Activated CD8-positive, alpha-beta T cell treated with anti-CD3 and anti-CD28 coated beads for 36 hours (primary cell): ENCODE data around the gene TNS1. TPM values are rescaled to one million over a fixed set of nuclear protein-coding genes. Genes with fewer than 3 reads are reported as not detected.

Experiments
- ATAC-seq: fragments of 200-7000 bp; cut with Tn5 transposase; one replicate; pipeline ENCODE4 v1.10.0; 2021; ENCODE audit warnings: mild to moderate bottlenecking, moderate library complexity
- CTCF ChIA-PET: fragments of 350-600 bp; sonication (Branson Sonifier 250); formaldehyde crosslinking; loops from one replicate; lab custom pipeline; 2021; ENCODE audit warnings: antibody characterized with exemption; lab: Charles Lee
- POLR2A ChIA-PET: fragments of 350-600 bp; sonication (Branson Sonifier 250); formaldehyde crosslinking; loops from one replicate; lab custom pipeline; 2021; ENCODE audit warnings: antibody characterized with exemption; lab: Charles Lee
- DNase-seq: peaks from one replicate; pipeline ENCODE4 v3.0.0-alpha.2; 2020
- H3K27ac Mint-ChIP-seq: one replicate; pipeline ENCODE4 v1.8.0; 2021; ENCODE audit warnings: mild to moderate bottlenecking, mixed read lengths
- H3K27me3 Mint-ChIP-seq: one replicate; pipeline ENCODE4 v1.8.0; 2021; ENCODE audit warnings: mixed read lengths
- H3K36me3 Mint-ChIP-seq: one replicate; pipeline ENCODE4 v1.8.0; 2021; ENCODE audit warnings: low read depth, mixed read lengths
- H3K4me1 Mint-ChIP-seq: one replicate; pipeline ENCODE4 v1.8.0; 2021; ENCODE audit warnings: low read depth, mixed read lengths
- H3K4me3 Mint-ChIP-seq: one replicate; pipeline ENCODE4 v1.8.0; 2021; ENCODE audit warnings: mild to moderate bottlenecking, moderate library complexity, mixed read lengths
- H3K9me3 Mint-ChIP-seq: one replicate; pipeline ENCODE4 v1.8.0; 2021; ENCODE audit warnings: mixed read lengths
- CTCF ChIP-seq: fragments of 200-600 bp; IDR thresholded peaks from one replicate; pipeline ENCODE4 v1.8.0; 2022; ENCODE audit warnings: antibody characterized with exemption, mild to moderate bottlenecking
- intact Hi-C: fragments of 100-400 bp; cut with micrococcal nuclease; formaldehyde crosslinking; loops from one replicate; pipeline ENCODE4 v1.10.0; 2022
- total RNA-seq, 2 experiments: library from RNA; stranded (reverse); gene quantifications; one replicate each; pipeline ENCODE4 v1.2.3, GENCODE V29; 2021

TNS1 gene
- total RNA-seq, 2 experiments from 2014 or later: 1.8 to 2.0 TPM

DNA sequence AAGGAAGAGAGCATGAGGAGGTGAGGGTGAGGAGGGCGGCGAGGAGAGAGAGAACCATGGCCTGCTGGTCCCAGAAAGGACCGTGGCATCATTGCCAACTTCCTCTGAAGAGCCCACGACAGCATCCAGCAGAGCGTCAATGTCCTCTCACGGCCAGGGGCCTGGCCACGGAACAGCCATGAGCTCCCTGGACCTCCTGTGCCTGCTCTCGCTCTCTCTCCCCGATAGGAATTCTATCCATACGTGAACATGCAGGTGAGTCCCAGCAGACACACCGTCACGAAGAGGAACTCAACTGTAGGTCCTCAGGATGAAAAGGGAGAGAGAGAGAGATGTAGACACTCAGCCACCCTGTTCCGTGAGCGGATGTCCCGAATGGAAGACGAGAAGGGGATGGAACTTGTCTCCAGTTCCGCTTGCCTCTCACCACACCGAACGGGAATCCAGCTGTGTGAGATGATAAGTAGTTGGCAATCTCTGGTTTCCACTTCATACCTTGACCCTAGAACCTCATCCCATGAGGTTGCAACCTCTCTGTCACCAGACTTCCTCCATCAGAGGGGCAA, 107.6 kb downstream of the TNS1 start:
- no peak overlapping the region for H3K27ac Mint-ChIP-seq
- no peaks in the 10 kb centered on the region for H3K27me3 Mint-ChIP-seq
- no peak for ATAC-seq
- no peaks in the 10 kb centered on the region for H3K36me3 Mint-ChIP-seq
- ChIA-PET CTCF (interaction anchor here (2.5 kb wide), 1 partner anchor 9 kb away, joined by 9 read pairs; no protein-coding TSS in a partner anchor), POLR2A (interaction anchor here (0.7 kb wide), 1 partner anchor 79 kb away, joined by 4 read pairs; no protein-coding TSS in a partner anchor)
- no peaks in the 10 kb centered on the region for H3K9me3 Mint-ChIP-seq
- no peaks in the 10 kb centered on the region for H3K4me1 Mint-ChIP-seq
- no peak for DNase-seq
- intact Hi-C loops: no loop called here
- no peak overlapping the region for H3K4me3 Mint-ChIP-seq
- TF ChIP-seq CTCF: no peak

DNA sequence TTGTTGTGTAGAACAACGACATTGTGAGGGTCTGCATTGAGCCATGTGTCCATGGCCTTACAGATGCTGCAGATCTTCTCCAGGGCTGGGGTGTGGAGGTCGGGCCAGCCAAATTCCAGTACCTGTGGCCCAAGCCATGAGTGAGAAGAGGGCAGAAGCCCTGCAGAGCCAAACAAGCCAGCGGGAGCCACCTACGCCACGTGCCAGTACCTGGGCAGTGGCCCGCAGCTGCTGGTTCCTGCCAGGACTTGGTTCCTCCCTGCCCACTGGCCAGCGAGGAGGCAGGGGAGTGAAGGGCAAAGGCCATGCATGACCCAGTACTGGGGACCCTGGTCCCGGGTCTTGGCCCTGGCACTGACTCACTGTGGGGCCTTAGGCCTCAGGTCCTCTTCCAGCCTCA, 109.4 kb downstream of the TNS1 start:
- Mint-ChIP-seq H3K4me1 (no peaks in the 10 kb centered on the region), H3K27ac (no peak overlapping the region), H3K9me3 (no peaks in the 10 kb centered on the region), H3K27me3 (no peaks in the 10 kb centered on the region), H3K36me3 (no peaks in the 10 kb centered on the region), H3K4me3 (no peak overlapping the region)
- DNase-seq (no peak), ATAC-seq (no peak)
- no peak for TF ChIP-seq CTCF
- intact Hi-C loops: no loop called here
- ChIA-PET CTCF (interaction anchor here (1.0 to 1.6 kb wide), 2 partner anchors 105 to 107 kb away, joined by 3 to 4 read pairs; no protein-coding TSS in a partner anchor), POLR2A (no interaction called here)

DNA sequence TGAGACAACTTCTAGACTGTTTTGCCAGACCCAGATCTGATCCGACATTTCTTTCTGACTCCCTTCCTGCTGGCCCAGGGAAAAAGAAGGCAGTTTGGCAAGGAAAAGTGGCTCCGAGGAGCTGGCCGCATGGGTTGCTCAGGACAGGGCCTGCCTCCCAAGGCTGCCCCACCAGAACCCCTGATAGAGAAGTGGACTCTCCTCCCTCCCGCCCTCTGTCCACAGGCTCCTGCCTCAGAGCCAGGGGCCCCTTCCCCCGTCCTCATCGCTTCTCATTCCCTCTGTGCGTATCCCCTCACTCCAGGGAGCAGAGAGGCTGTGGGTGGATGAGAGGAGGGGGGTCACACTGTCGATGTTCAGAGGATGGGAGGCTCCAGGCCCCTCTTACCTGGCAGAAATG, 110.2 kb downstream of the TNS1 start:
- Mint-ChIP-seq H3K36me3 (no peaks in the 10 kb centered on the region), H3K27ac (no peak overlapping the region), H3K4me1 (no peaks in the 10 kb centered on the region), H3K4me3 (no peak overlapping the region), H3K9me3 (no peaks in the 10 kb centered on the region), H3K27me3 (no peaks in the 10 kb centered on the region)
- DNase-seq: no peak
- CTCF ChIA-PET: interaction anchor here (1.0 to 1.6 kb wide), 2 partner anchors 104 to 107 kb away, joined by 3 to 4 read pairs; no protein-coding TSS in a partner anchor
- no peak for ATAC-seq
- intact Hi-C loops: no loop called here
- TF ChIP-seq CTCF: no peak
- POLR2A ChIA-PET: no interaction called here

DNA sequence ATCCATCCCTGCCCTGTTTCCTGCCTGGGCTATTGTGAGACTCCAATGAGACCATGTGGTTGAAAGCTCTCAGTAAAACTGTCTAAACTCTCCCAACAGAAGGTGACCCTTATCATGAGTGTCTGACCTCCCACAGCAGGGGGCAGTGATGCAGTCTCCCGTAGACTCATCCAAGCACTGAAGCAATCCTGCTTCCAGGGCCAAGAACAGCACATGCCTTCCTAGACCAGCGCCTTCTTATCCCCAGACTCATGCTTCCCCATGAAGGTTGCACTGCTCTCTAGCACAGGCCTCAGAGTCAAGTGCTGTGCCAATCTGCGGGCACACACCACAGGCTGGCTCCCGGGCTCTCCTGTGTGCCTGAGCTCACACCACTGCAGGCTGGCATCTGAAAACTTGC, 112.3 kb downstream of the TNS1 start:
- Mint-ChIP-seq H3K9me3 (no peaks in the 10 kb centered on the region), H3K27ac (no peak overlapping the region), H3K27me3 (no peaks in the 10 kb centered on the region), H3K36me3 (no peaks in the 10 kb centered on the region), H3K4me1 (no peaks in the 10 kb centered on the region), H3K4me3 (no peak overlapping the region)
- CTCF ChIA-PET: interaction anchor here (9.5 kb wide), 1 partner anchor 102 kb away, joined by 188 read pairs; no protein-coding TSS in a partner anchor
- POLR2A ChIA-PET: no interaction called here
- ATAC-seq: no peak
- TF ChIP-seq CTCF: no peak
- no peak for DNase-seq
- intact Hi-C loops: no loop called here

DNA sequence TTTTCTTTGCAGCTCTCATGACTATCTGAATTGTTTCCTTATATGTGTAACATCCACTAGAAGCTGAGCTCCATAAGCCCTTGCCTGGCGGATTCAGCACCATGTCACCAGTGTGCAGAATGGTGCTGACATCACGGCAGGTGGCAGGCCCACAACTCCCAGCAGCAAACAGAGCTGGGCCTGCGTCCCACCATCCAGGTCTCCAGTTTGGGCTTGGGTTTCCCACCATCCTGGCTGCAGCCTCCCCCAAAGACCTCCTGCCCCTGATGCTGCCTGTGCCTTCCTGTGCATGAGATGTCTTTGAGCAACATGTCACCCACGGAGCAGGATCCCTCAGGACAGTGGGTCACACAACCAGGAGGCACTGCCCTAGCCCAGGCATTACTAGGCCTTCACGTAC, 113.1 kb downstream of the TNS1 start:
- ATAC-seq (no peak), DNase-seq (no peak)
- CTCF ChIA-PET: interaction anchor here (1.3 to 9.5 kb wide), 2 partner anchors 44 to 101 kb away, joined by 3 to 188 read pairs; no protein-coding TSS in a partner anchor
- no peak overlapping the region for H3K4me3 Mint-ChIP-seq
- no peaks in the 10 kb centered on the region for H3K4me1 Mint-ChIP-seq
- no peak overlapping the region for H3K27ac Mint-ChIP-seq
- no peaks in the 10 kb centered on the region for H3K36me3 Mint-ChIP-seq
- H3K27me3 Mint-ChIP-seq: no peaks in the 10 kb centered on the region
- no peaks in the 10 kb centered on the region for H3K9me3 Mint-ChIP-seq
- intact Hi-C loops: loop anchor here (5.0 kb wide), 1 partner anchor 102 kb away; no protein-coding TSS in a partner anchor
- TF ChIP-seq CTCF: no peak
- POLR2A ChIA-PET: interaction anchor here (1.2 kb wide), 1 partner anchor 9 kb away, joined by 3 read pairs; no protein-coding TSS in a partner anchor
